PFSK-1 (cell line): ENCODE data around the gene CPA5.

Source experiments
- FOXP2 ChIP-seq: optimal IDR thresholded peaks from 2 replicates; pipeline ENCODE3; 2011; ENCODE audit warnings: borderline replicate concordance, control low read depth, inconsistent platforms; ENCODE audit not compliant: insufficient read depth; ENCODE audit errors: extremely low read length, extremely low read depth
- POLR2AphosphoS5 ChIP-seq: IDR thresholded peaks from 2 replicates; pipeline ENCODE4 v1.6.1; 2012; ENCODE audit warnings: low read depth, mild to moderate bottlenecking, control low read depth, low read length, moderate library complexity
- REST ChIP-seq, 2 experiments: IDR thresholded peaks; 2 replicates each; pipeline versions ENCODE4 v1.6.1 to v1.8.0; 2011 to 2012; ENCODE audit warnings: low read depth in 2 of 2, low read length in 2 of 2, control low read depth in 1 of 2, inconsistent platforms in 1 of 2, mild to moderate bottlenecking in 1 of 2, moderate library complexity in 1 of 2; ENCODE audit not compliant: insufficient read depth in 1 of 2
- SIN3A ChIP-seq: IDR thresholded peaks from 2 replicates; pipeline ENCODE4 v1.6.1; 2012; ENCODE audit warnings: mild to moderate bottlenecking, low read length, moderate library complexity, borderline replicate concordance; ENCODE audit not compliant: insufficient read depth
- TAF1 ChIP-seq: IDR thresholded peaks from 2 replicates; pipeline ENCODE4 v1.6.1; 2012; ENCODE audit warnings: low read length, control low read depth, borderline replicate concordance; ENCODE audit not compliant: insufficient read depth

Gene CPA5

DNA sequence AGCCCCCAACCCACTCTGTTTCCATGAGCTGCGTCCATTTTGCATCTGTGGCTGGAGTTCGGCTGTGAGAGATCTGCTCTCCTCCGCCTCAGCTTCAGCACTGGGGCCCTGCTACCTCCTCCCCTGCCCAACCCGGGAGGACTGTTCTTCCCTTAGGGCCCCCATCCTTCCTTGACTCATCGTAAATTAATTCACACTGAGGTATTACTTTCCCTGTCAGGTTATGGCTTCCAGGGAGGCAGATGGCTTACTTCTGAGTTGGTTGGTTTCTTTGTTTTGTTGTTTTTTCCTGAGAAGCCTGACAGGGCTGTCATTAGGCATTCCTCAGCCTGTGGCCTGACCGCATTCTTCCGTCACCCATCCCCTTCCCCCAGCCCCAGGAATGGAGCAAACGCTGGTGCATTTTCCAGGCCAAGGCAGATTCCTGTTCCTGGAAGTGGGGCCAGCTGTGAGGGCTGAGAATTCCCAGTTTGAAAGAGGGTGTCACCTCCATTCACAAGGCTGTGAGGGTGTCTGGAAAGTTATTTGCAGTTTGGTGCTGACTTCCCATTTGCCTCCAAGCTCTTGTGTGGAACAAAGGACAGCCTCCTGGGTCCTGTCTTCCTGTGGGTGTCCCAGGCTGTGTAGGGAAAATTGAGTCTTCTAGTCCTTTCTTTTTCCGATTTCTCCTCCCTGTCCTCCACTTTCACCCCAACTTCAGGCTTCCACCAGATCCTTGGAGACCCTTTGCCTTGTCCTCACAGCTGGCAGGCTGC lies 11.7 kb downstream of the CPA5 start:
- TF ChIP-seq FOXP2 (peak; percentile 89), REST (IDR thresholded peaks at IDR 0.05; ENCODE audit: insufficient read depth in 1 of 2, low read depth in 2 of 2, low read length in 2 of 2) (0 out of 4 replicates have a peak, but pooled peaks of 1 of the 2 experiments have one; percentile 11), TAF1 (no peak)

GRCh38 chr7:130356876-130357611 lies 12.4 kb downstream of the CPA5 start:
- TF ChIP-seq REST (IDR thresholded peaks at IDR 0.05; ENCODE audit: insufficient read depth in 1 of 2, low read depth in 2 of 2, low read length in 2 of 2) (peak in 1 of 2 experiments; percentile 37; a peak in 1 of 4 replicates), POLR2AphosphoS5 (no peak), FOXP2 (peak; percentile 79)

DNA sequence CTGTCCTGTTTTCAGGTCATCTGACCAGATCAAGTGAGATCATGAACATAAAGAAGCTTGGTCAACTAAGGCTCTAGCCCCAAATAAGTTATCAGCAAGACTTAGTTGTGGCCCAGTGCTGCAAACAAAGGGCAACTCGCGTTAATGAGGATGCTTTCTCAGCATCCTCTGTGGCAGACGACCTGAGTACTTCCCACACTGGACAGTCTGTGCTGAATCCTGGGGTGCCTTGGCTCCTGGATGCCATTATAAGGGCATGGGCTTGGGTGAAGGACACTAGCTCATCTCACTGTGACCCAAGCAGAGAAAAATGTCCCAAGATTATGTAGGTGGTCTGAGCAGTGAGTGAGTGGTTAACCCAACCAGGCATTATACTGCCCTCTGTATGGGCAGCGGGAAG lies 13.9 kb downstream of the CPA5 start:
- TF ChIP-seq SIN3A: no peak
- no peak for TF ChIP-seq REST (IDR thresholded peaks at IDR 0.05; ENCODE audit: insufficient read depth in 1 of 2, low read depth in 2 of 2, low read length in 2 of 2)
- no peak for TF ChIP-seq FOXP2
- TF ChIP-seq POLR2AphosphoS5: no peak
- TF ChIP-seq TAF1: no peak

DNA sequence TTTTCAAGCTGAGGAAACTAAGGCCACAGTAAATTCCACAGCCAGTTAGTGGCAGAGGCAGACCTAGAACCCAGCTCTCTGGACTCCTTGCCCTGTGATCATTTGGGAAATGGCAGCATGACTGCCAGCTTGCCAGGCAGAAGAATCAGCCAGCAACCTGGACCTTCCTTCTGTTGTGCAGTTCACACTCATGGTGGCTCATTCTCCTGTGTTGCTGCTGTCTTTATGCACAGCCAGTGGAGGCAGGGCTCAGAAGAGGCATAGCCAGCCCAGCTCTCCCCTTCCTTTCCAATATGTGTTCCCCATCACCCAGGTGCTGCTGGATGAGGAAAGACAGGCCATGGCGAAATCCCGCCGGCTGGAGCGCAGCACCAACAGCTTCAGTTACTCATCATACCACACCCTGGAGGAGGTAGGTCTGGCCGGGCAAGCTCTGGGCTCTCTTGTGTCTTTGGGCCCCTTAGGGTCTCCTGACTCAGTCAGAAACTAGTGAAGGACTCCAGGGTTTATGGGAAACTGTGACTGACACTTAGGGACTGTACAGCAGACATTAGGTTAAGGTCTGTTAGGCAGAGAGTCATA lies 14.8 kb downstream of the CPA5 start:
- TF ChIP-seq FOXP2: no peak
- TF ChIP-seq TAF1: no peak
- no peak for TF ChIP-seq POLR2AphosphoS5
- TF ChIP-seq REST (IDR thresholded peaks at IDR 0.05; ENCODE audit: insufficient read depth in 1 of 2, low read depth in 2 of 2, low read length in 2 of 2): no peak
- TF ChIP-seq SIN3A: no peak
